GM12801 (cell line): ENCODE measurements around the gene CELA3B.
A peak's percentile ranks its signal among the peaks of the same experiment; 100 is the strongest.

Source experiments
- TF ChIP-seq, protein P1 (sequence below): IDR thresholded peaks from one replicate; pipeline ENCODE4 v1.5.1; 2011; ENCODE audit warnings: control low read depth; ENCODE audit not compliant: insufficient read length; ENCODE audit errors: extremely low read depth

Gene CELA3B

GRCh38 chr1:21961799-21962198 lies 15.0 kb upstream of the CELA3B start:
- TF ChIP-seq, protein P1, sequence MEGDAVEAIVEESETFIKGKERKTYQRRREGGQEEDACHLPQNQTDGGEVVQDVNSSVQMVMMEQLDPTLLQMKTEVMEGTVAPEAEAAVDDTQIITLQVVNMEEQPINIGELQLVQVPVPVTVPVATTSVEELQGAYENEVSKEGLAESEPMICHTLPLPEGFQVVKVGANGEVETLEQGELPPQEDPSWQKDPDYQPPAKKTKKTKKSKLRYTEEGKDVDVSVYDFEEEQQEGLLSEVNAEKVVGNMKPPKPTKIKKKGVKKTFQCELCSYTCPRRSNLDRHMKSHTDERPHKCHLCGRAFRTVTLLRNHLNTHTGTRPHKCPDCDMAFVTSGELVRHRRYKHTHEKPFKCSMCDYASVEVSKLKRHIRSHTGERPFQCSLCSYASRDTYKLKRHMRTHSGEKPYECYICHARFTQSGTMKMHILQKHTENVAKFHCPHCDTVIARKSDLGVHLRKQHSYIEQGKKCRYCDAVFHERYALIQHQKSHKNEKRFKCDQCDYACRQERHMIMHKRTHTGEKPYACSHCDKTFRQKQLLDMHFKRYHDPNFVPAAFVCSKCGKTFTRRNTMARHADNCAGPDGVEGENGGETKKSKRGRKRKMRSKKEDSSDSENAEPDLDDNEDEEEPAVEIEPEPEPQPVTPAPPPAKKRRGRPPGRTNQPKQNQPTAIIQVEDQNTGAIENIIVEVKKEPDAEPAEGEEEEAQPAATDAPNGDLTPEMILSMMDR = no peak

DNA sequence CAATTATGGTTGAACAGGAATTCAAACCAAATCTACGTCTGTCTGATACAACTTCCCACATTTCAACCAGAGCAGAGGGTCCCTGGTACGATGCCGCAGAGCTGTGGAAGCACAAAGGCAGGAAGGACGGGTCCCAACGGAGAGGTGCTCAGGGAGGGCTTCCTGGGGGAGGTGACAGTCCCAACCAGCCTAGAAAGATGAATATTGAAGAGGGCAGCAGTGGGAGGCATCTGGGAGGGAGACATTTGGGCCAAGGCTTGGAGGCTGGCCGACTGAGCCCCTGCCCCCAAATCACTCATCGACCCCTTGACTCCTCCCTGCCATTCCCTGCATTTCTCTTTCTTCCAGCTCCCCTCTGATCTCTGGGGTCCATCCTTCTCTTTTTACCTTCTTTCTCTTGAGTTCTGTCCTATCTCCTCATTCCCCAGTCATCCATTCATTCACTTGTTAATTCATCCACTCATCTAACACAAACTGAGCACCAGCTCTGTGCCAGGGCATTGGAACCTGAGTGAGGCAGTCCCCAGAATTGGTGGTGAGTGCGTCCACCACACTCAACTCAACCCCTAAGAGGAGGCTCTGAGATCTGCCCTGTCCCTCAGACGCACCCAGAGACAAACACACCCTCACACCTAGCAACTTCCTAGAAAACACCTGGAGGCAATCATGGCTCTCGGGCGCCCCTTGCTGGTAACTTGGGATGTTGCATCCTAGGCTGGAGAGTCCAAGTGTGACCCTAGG lies 13.2 kb upstream of the CELA3B start:
- TF ChIP-seq, protein P1 = peak; percentile 87

- TF ChIP-seq, protein P1 = no peak
Measured at GRCh38 chr1:21966247-21967000, 10.4 kb upstream of the CELA3B start.

DNA sequence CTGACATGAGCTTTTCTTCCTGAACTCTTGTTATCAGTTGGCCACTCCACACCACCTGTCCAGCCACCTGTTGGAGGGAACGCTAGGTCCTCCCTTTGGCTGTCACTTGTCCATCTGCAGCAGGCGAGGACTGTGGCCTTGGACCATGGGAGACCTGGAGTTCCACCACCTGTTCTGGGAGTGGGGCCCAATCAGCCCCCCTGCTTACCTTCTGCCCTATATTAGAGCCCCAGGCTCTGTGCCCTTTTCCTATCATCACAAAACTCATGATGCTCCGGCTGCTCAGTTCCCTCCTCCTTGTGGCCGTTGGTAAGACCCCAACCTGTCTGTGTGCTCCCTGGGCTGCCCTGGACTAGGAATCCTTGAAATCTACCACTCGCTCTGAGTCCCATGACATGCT lies 24.6 kb downstream of the CELA3B start, which contains the start of gene CELA3A:
CELA3A (plus strand) TSS at position 249 of the 400 bp plus-strand sequence; CDS start at position 267, 18 bp downstream.
- TF ChIP-seq, protein P1 = no peak

DNA sequence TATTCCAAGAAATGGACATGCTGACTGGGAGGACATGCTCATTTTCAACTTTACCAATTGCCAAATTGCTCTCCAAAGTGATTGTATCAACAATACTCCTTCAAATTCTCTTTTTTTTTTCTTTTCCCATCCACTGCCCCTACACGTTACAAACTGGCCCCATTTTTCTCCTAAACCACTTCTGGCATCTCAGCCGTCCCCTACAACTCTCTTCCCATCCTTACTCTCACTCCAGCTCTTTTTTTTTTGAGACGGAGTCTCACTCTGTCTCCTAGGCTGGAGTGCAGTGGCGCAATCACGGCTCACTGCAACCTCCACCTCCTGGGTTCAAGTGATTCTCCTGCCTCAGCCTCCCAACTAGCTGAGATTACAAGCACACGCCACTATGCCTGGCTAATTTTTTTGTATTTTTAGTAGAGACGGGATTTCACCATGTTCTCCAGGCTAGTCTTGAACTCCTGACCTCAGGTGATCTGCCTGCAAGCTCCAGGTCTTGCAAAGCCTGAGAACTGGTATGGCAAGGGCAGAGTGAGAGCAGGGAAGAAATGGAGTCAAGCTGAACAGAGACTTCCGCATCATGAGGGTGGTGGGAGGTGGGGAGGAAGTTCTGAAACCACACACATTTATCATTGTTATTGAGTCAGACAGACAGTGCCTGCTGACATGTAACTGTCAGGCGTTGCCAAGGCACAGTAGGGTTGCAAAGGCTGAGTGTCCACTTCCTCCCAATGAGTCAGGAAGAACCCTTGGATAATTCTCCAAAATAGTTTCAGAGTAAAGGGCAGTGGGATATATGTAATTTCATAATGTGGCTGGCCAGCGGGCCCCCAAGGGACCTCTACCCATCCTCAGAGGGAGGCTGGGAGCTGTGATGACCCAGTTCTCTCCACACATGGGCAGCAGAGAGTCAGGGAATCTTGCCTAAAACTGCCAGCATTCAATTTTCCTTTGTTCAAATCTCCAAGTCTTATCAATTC lies 42.0 kb downstream of the CELA3B start:
- TF ChIP-seq, protein P1 = no peak

DNA sequence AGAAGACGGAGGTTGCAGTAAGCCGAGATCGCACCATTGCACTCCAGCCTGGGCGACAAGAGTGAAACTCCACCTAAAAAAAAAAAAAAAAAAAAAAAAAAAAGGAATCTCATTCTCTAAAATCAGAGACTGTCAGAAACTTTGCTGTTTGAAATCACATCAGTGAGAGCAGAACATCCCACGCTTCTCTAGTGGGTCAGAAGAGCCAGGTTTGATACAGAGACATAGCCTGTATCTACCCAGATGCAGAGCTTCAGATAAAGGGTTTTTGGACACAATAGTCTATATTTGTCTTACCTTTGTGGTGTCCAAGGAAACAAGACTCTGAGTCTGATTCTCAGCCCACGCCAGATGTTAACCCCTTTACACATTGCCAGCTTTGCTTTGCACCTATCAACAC lies 44.2 kb downstream of the CELA3B start:
- TF ChIP-seq, protein P1 = no peak
